Measurements from ENCODE around the gene NSMCE4A. TPM values are rescaled to one million over a fixed set of nuclear protein-coding genes. Genes with fewer than 3 reads are reported as not detected.

NSMCE4A gene
- total and polyA plus RNA-seq, 5 donors from 2014 or later = 42.7 to 59.7 (median 55.8) TPM

- Mint-ChIP-seq H3K27ac (no peak within 1 kb of the TSS), H3K4me1 (peaks cover 0 to 7% (median 0%) of the 10 kb centered on the region in 4 donors), H3K27me3 (peaks cover 9% of the 10 kb centered on the region), H3K36me3 (no peaks in the 10 kb centered on the region), H3K4me3 (no peak within 1 kb of the TSS), H3K9me3 (peaks cover 0 to 27% (median 7%) of the 10 kb centered on the region in 7 donors)
- Histone ChIP-seq H3K36me3 (ENCODE audit: control insufficient read depth, insufficient read depth, low read length) (no peaks in the 10 kb centered on the region), H3K9me3 (ENCODE audit: control insufficient read depth in 2 of 2, low read length in 2 of 2) (peaks cover 12 to 14% of the 10 kb centered on the region in 2 experiments), H3K4me1 (ENCODE audit: control insufficient read depth, insufficient read depth, low read length, poor library complexity, severe bottlenecking) (no peaks in the 10 kb centered on the region), H3K4me3 (ENCODE audit: low read depth, low read length) (no peak within 1 kb of the TSS), H3K27me3 (ENCODE audit: control insufficient read depth, insufficient read depth, low read length) (peaks cover 8% of the 10 kb centered on the region), H3K27ac (ENCODE audit: insufficient read depth, low read length, poor library complexity, severe bottlenecking) (no peak within 1 kb of the TSS)
- ATAC-seq (ENCODE audit: low read depth in 2 of 2) (no peak), DNase-seq (no peak)
Observed at GRCh38 chr10:121988361-121989324, 13.6 kb upstream of the NSMCE4A start, which contains the start of gene TACC2. Gene TACC2, plus strand, starts transcription at chr10:121989163. Its CDS starts 32,819 bp downstream, at chr10:122021982.

- peaks cover 0 to 28% (median 9%) of the 10 kb centered on the region in 7 donors for H3K9me3 Mint-ChIP-seq
- H3K4me3 ChIP-seq (ENCODE audit: low read depth, low read length) = no peak overlapping the region
- no peak overlapping the region for H3K27ac Mint-ChIP-seq
- peaks cover 12 to 14% of the 10 kb centered on the region in 2 experiments for H3K9me3 ChIP-seq (ENCODE audit: control insufficient read depth in 2 of 2, low read length in 2 of 2)
- H3K36me3 ChIP-seq (ENCODE audit: control insufficient read depth, insufficient read depth, low read length) = no peaks in the 10 kb centered on the region
- no peak for ATAC-seq (ENCODE audit: low read depth in 2 of 2)
- H3K4me1 ChIP-seq (ENCODE audit: control insufficient read depth, insufficient read depth, low read length, poor library complexity, severe bottlenecking) = no peaks in the 10 kb centered on the region
- H3K27ac ChIP-seq (ENCODE audit: insufficient read depth, low read length, poor library complexity, severe bottlenecking) = no peak overlapping the region
- DNase-seq = no peak
- H3K36me3 Mint-ChIP-seq = no peaks in the 10 kb centered on the region
- H3K4me3 Mint-ChIP-seq = no peak overlapping the region
- H3K4me1 Mint-ChIP-seq = no peaks in the 10 kb centered on the region
- H3K27me3 Mint-ChIP-seq = peaks cover 15% of the 10 kb centered on the region
- peaks cover 8% of the 10 kb centered on the region for H3K27me3 ChIP-seq (ENCODE audit: control insufficient read depth, insufficient read depth, low read length)
Observed at GRCh38 chr10:121984463-121984862, 9.4 kb upstream of the NSMCE4A start.

GRCh38 chr10:121983852-121984251, 8.8 kb upstream of the NSMCE4A start:
- no peaks in the 10 kb centered on the region for H3K4me1 ChIP-seq (ENCODE audit: control insufficient read depth, insufficient read depth, low read length, poor library complexity, severe bottlenecking)

GRCh38 chr10:121981346-121981745, 6.3 kb upstream of the NSMCE4A start:
- H3K4me3 ChIP-seq (ENCODE audit: low read depth, low read length) = no peak overlapping the region
- ATAC-seq (ENCODE audit: low read depth in 2 of 2) (no peak), DNase-seq (no peak)
- no peaks in the 10 kb centered on the region for H3K4me1 ChIP-seq (ENCODE audit: control insufficient read depth, insufficient read depth, low read length, poor library complexity, severe bottlenecking)
- no peak overlapping the region for H3K4me3 Mint-ChIP-seq
- no peaks in the 10 kb centered on the region for H3K36me3 Mint-ChIP-seq
- peaks cover 8% of the 10 kb centered on the region for H3K27me3 ChIP-seq (ENCODE audit: control insufficient read depth, insufficient read depth, low read length)
- peaks cover 12 to 14% of the 10 kb centered on the region in 2 experiments for H3K9me3 ChIP-seq (ENCODE audit: control insufficient read depth in 2 of 2, low read length in 2 of 2)
- peaks cover 7% of the 10 kb centered on the region for H3K27me3 Mint-ChIP-seq
- no peaks in the 10 kb centered on the region for H3K36me3 ChIP-seq (ENCODE audit: control insufficient read depth, insufficient read depth, low read length)
- no peak overlapping the region for H3K27ac ChIP-seq (ENCODE audit: insufficient read depth, low read length, poor library complexity, severe bottlenecking)
- peaks cover 0 to 25% (median 9%) of the 10 kb centered on the region in 7 donors for H3K9me3 Mint-ChIP-seq
- no peak overlapping the region for H3K27ac Mint-ChIP-seq
- peaks cover 0 to 4% (median 0%) of the 10 kb centered on the region in 4 donors for H3K4me1 Mint-ChIP-seq

More at GRCh38 chr10:121983852-121984251, 8.8 kb upstream of the NSMCE4A start:
- H3K27me3 Mint-ChIP-seq = peaks cover 15% of the 10 kb centered on the region
- H3K9me3 ChIP-seq (ENCODE audit: control insufficient read depth in 2 of 2, low read length in 2 of 2) = peaks cover 12 to 14% of the 10 kb centered on the region in 2 experiments
- no peak overlapping the region for H3K27ac Mint-ChIP-seq
- no peak overlapping the region for H3K4me3 ChIP-seq (ENCODE audit: low read depth, low read length)
- no peaks in the 10 kb centered on the region for H3K36me3 ChIP-seq (ENCODE audit: control insufficient read depth, insufficient read depth, low read length)
- peaks cover 8% of the 10 kb centered on the region for H3K27me3 ChIP-seq (ENCODE audit: control insufficient read depth, insufficient read depth, low read length)
- no peak for ATAC-seq (ENCODE audit: low read depth in 2 of 2)
- no peak overlapping the region for H3K4me3 Mint-ChIP-seq
- H3K36me3 Mint-ChIP-seq = no peaks in the 10 kb centered on the region
- peaks cover 0 to 28% (median 9%) of the 10 kb centered on the region in 7 donors for H3K9me3 Mint-ChIP-seq
- H3K27ac ChIP-seq (ENCODE audit: insufficient read depth, low read length, poor library complexity, severe bottlenecking) = no peak overlapping the region
- H3K4me1 Mint-ChIP-seq = no peaks in the 10 kb centered on the region
- no peak for DNase-seq

- H3K36me3 Mint-ChIP-seq = peaks cover under 1% of the 10 kb centered on the region
Observed at GRCh38 chr10:121978511-121978910, 3.5 kb upstream of the NSMCE4A start.

GRCh38 chr10:121976607-121977006, 1.6 kb upstream of the NSMCE4A start:
- Mint-ChIP-seq H3K27me3 (peaks cover 2% of the 10 kb centered on the region), H3K4me3 (peak overlapping the region; percentile 73 to 85 (median 78)), H3K4me1 (peaks cover 14 to 35% (median 19%) of the 10 kb centered on the region in 4 donors), H3K36me3 (peaks cover 6% of the 10 kb centered on the region), H3K27ac (no peak overlapping the region), H3K9me3 (peaks cover 0 to 2% (median 0%) of the 10 kb centered on the region in 7 donors)
- Histone ChIP-seq H3K27me3 (ENCODE audit: control insufficient read depth, insufficient read depth, low read length) (no peaks in the 10 kb centered on the region), H3K4me1 (ENCODE audit: control insufficient read depth, insufficient read depth, low read length, poor library complexity, severe bottlenecking) (peaks cover 19% of the 10 kb centered on the region), H3K27ac (ENCODE audit: insufficient read depth, low read length, poor library complexity, severe bottlenecking) (no peak overlapping the region), H3K36me3 (ENCODE audit: control insufficient read depth, insufficient read depth, low read length) (peaks cover 1% of the 10 kb centered on the region), H3K4me3 (ENCODE audit: low read depth, low read length) (no peak overlapping the region), H3K9me3 (ENCODE audit: control insufficient read depth in 2 of 2, low read length in 2 of 2) (no peaks in the 10 kb centered on the region)
- DNase-seq (no peak), ATAC-seq (ENCODE audit: low read depth in 2 of 2) (no peak)

More at GRCh38 chr10:121978511-121978910, 3.5 kb upstream of the NSMCE4A start:
- Histone ChIP-seq H3K4me3 (ENCODE audit: low read depth, low read length) (no peak overlapping the region), H3K27ac (ENCODE audit: insufficient read depth, low read length, poor library complexity, severe bottlenecking) (no peak overlapping the region), H3K9me3 (ENCODE audit: control insufficient read depth in 2 of 2, low read length in 2 of 2) (no peaks in the 10 kb centered on the region), H3K4me1 (ENCODE audit: control insufficient read depth, insufficient read depth, low read length, poor library complexity, severe bottlenecking) (peaks cover 14% of the 10 kb centered on the region), H3K36me3 (ENCODE audit: control insufficient read depth, insufficient read depth, low read length) (no peaks in the 10 kb centered on the region), H3K27me3 (ENCODE audit: control insufficient read depth, insufficient read depth, low read length) (no peaks in the 10 kb centered on the region)
- Mint-ChIP-seq H3K27me3 (peaks cover 7% of the 10 kb centered on the region), H3K9me3 (peaks cover 0 to 5% (median under 1%) of the 10 kb centered on the region in 7 donors), H3K4me1 (peaks cover 1 to 20% (median 7%) of the 10 kb centered on the region in 4 donors), H3K27ac (no peak overlapping the region), H3K4me3 (no peak overlapping the region)
- no peak for ATAC-seq (ENCODE audit: low read depth in 2 of 2)
- no peak for DNase-seq

- peaks cover 17 to 37% (median 23%) of the 10 kb centered on the region in 4 donors for H3K4me1 Mint-ChIP-seq
- peaks cover 7% of the 10 kb centered on the region for H3K36me3 ChIP-seq (ENCODE audit: control insufficient read depth, insufficient read depth, low read length)
- H3K36me3 Mint-ChIP-seq = peaks cover 9% of the 10 kb centered on the region
- H3K27me3 Mint-ChIP-seq = no peaks in the 10 kb centered on the region
- no peak for ATAC-seq (ENCODE audit: low read depth in 2 of 2)
- H3K4me3 Mint-ChIP-seq = peak overlapping the region; percentile 74 to 90 (median 84)
- H3K27ac Mint-ChIP-seq = peak overlapping the region in 1 of 3 donors; percentile 7
- no peaks in the 10 kb centered on the region for H3K27me3 ChIP-seq (ENCODE audit: control insufficient read depth, insufficient read depth, low read length)
- peak overlapping the region; percentile 85 for H3K4me3 ChIP-seq (ENCODE audit: low read depth, low read length)
- H3K27ac ChIP-seq (ENCODE audit: insufficient read depth, low read length, poor library complexity, severe bottlenecking) = peak overlapping the region; percentile 63
- DNase-seq = no peak
- peaks cover 0 to 2% (median 0%) of the 10 kb centered on the region in 7 donors for H3K9me3 Mint-ChIP-seq
- peaks cover 19% of the 10 kb centered on the region for H3K4me1 ChIP-seq (ENCODE audit: control insufficient read depth, insufficient read depth, low read length, poor library complexity, severe bottlenecking)
- H3K9me3 ChIP-seq (ENCODE audit: control insufficient read depth in 2 of 2, low read length in 2 of 2) = no peaks in the 10 kb centered on the region
Observed at GRCh38 chr10:121975295-121976086, 474 bp upstream of the NSMCE4A start.
